ENCODE measurements around the gene STK32B.

DNA sequence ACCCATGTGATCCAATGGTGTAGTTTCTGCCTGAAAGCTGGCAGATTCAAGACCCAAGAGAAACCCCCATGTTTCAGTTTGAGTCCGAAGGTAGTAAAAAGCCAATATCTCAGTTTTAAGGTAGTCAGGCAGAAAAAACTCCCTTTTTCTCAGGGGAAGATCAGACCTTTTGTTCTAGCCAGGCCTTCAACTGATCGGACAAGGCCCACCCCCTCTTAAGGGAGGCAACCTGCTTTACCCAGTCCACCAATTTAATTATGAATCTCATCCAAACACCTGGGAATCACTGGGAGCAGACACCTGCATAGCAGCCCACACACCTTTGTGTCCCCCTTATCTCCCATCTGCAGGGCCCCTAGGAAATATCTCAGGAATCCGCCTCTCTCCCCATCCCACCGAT, 322.0 kb downstream of the STK32B start:
- TF ChIP-seq CTCF (IDR thresholded peaks at IDR 0.05) (no peak), POLR2A (IDR thresholded peaks at IDR 0.05) (no peak)

Measured in heart left ventricle (tissue), 13 donors.